Measurements from ENCODE around the gene CHST8. TPM values are rescaled to one million over a fixed set of nuclear protein-coding genes. Genes with fewer than 3 reads are reported as not detected.

CHST8 gene
- total RNA-seq, 1 donor from 2014 or later, result not detected

- no peak for TF ChIP-seq CTCF (conservative IDR thresholded peaks at IDR 0.05; ENCODE audit: low read depth, low read length)
- no peak overlapping the region for H3K4me3 ChIP-seq (ENCODE audit: low read depth, low read length)
- DNase-seq (ENCODE audit: low read depth), result no peak
Measured at GRCh38 chr19:33641261-33641660, 19.5 kb downstream of the CHST8 start.

GRCh38 chr19:33641956-33642498, 20.3 kb downstream of the CHST8 start:
- no peak for TF ChIP-seq CTCF (conservative IDR thresholded peaks at IDR 0.05; ENCODE audit: low read depth, low read length)
- H3K4me3 ChIP-seq (ENCODE audit: low read depth, low read length), result no peak overlapping the region
- no peak for DNase-seq (ENCODE audit: low read depth)

DNA sequence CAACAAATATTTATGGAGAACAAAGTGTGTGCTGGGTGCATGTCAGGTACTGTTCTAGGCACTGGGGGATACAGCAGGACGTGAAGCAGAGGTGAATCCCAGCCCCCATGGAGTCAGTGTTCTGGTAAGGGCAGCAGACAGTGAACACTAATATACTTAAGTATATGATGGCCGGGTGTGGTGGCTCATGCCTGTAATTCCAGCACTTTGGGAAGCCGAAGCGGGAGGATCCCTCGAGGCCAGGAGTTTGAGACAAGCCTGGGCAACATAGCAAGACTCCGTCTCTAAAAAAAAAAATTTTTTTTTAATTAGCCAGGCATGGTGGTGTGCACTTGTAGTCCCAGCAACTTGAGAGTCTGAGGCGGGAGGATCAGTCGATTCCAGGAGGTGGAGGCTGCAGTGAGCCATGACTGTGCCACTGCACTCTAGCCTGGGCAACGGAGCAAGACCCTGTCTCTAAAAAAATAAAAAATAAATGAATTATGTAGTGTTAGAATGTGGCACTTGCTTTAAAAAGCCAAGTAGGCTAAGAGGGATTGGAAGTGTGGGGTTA, 22.6 kb downstream of the CHST8 start:
- no peak for DNase-seq (ENCODE audit: low read depth)
- TF ChIP-seq CTCF (conservative IDR thresholded peaks at IDR 0.05; ENCODE audit: low read depth, low read length), result no peak
- H3K4me3 ChIP-seq (ENCODE audit: low read depth, low read length), result no peak overlapping the region

DNA sequence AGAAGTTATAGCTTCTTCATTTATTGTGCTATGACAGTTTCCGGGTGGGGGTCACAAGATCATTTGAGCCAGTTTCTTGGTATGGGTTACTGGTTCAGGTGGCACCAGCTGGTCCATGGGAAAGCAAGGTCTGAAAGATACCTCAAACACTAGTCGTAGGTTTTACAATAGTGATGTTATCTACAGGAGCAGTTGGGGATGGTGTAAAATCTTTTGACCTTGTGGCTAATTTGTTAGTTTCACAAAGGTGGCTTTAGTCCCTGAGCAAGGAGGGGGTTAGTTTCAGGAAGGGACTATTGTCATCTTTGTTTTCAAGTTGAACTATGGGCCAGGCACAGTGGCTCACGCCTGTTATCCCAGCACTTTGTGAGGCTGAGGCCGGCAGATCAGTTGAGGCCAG, 24.6 kb downstream of the CHST8 start:
- no peak overlapping the region for H3K4me3 ChIP-seq (ENCODE audit: low read depth, low read length)
- no peak for DNase-seq (ENCODE audit: low read depth)
- TF ChIP-seq CTCF (conservative IDR thresholded peaks at IDR 0.05; ENCODE audit: low read depth, low read length), result no peak

- DNase-seq (ENCODE audit: low read depth), result no peak
- H3K4me3 ChIP-seq (ENCODE audit: low read depth, low read length), result no peak overlapping the region
- no peak for TF ChIP-seq CTCF (conservative IDR thresholded peaks at IDR 0.05; ENCODE audit: low read depth, low read length)
Measured at GRCh38 chr19:33647146-33647545, 25.4 kb downstream of the CHST8 start.

- TF ChIP-seq CTCF (conservative IDR thresholded peaks at IDR 0.05; ENCODE audit: low read depth, low read length), result no peak
- no peak for DNase-seq (ENCODE audit: low read depth)
- no peak overlapping the region for H3K4me3 ChIP-seq (ENCODE audit: low read depth, low read length)
Measured at GRCh38 chr19:33649627-33650305, 28.0 kb downstream of the CHST8 start.

DNA sequence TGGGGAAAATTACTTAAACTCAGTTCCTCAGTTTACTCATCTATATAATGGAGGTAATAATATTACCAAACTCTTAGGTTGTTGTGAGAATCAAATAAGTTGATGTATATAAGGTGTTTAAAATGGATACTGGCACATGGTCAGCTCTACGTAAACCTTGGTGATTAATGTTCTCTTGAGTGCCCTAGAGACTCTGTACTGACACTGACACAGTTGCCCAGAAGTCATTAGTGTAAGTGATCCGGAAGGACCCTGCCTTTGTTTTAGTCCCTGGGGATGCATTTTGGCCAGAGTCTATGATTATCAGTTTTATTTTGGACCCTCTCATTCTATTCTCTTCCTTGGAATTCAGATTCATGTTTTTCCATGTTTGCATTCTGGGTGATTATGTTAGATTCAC, 31.9 kb downstream of the CHST8 start:
- H3K4me3 ChIP-seq (ENCODE audit: low read depth, low read length), result no peak overlapping the region
- TF ChIP-seq CTCF (conservative IDR thresholded peaks at IDR 0.05; ENCODE audit: low read depth, low read length), result no peak
- no peak for DNase-seq (ENCODE audit: low read depth)

Data from epithelial cell of proximal tubule (primary cell).